SJCRH30 (cell line): ENCODE measurements around the gene CTSV. TPM values are rescaled to one million over a fixed set of nuclear protein-coding genes. Genes with fewer than 3 reads are reported as not detected.
"Not testable (repeated sequence)": the region's sequence is repeated elsewhere in the genome, so short reads cannot be mapped to it uniquely, and the experiment has no call there.

Experiments
- DNase-seq, 2 experiments: peaks; one replicate each; pipeline ENCODE4 v3.0.0-alpha.2; 2015 to 2020
- H3K27ac ChIP-seq: fragments of 250-450 bp; sonication (Bioruptor Pico); 2 replicates; pipeline ENCODE4 v1.5.1; 2020; ENCODE audit warnings: mild to moderate bottlenecking, moderate library complexity
- H3K27me3 ChIP-seq: fragments of 250-450 bp; sonication (Bioruptor Pico); 2 replicates; pipeline ENCODE4 v1.5.1; 2020; ENCODE audit warnings: mild to moderate bottlenecking, moderate library complexity
- H3K36me3 ChIP-seq: fragments of 250-450 bp; sonication (Bioruptor Pico); 2 replicates; pipeline ENCODE4 v1.5.1; 2020; ENCODE audit warnings: mild to moderate bottlenecking, moderate library complexity
- H3K4me1 ChIP-seq: fragments of 250-450 bp; sonication (Bioruptor Pico); 2 replicates; pipeline ENCODE4 v1.5.1; 2020; ENCODE audit warnings: mild to moderate bottlenecking, moderate library complexity
- H3K4me3 ChIP-seq: fragments of 250-450 bp; sonication (Bioruptor Pico); 2 replicates; pipeline ENCODE4 v1.5.1; 2020; ENCODE audit warnings: mild to moderate bottlenecking, moderate library complexity
- H3K9me3 ChIP-seq: fragments of 250-450 bp; sonication (Bioruptor Pico); replicated peaks from 2 replicates; pipeline ENCODE4 v1.5.1; 2020; ENCODE audit warnings: mild to moderate bottlenecking, moderate library complexity
- total RNA-seq: library from RNA; depleted of rRNA; stranded (reverse); fragments of >200 nt; shearing (Covaris generic); gene quantifications from 2 replicates; pipeline ENCODE4 v1.2.3, GENCODE V29; 2014; rRNA removed

Gene CTSV
- total RNA-seq, 1 experiment from 2014 or later: 21.0 TPM

GRCh38 chr9:96999733-97000132 lies 39.2 kb downstream of the CTSV start:
- not testable (repeated sequence) for H3K27me3 ChIP-seq, H3K27ac ChIP-seq, H3K36me3 ChIP-seq, H3K4me3 ChIP-seq, H3K9me3 ChIP-seq, DNase-seq, H3K4me1 ChIP-seq

DNA sequence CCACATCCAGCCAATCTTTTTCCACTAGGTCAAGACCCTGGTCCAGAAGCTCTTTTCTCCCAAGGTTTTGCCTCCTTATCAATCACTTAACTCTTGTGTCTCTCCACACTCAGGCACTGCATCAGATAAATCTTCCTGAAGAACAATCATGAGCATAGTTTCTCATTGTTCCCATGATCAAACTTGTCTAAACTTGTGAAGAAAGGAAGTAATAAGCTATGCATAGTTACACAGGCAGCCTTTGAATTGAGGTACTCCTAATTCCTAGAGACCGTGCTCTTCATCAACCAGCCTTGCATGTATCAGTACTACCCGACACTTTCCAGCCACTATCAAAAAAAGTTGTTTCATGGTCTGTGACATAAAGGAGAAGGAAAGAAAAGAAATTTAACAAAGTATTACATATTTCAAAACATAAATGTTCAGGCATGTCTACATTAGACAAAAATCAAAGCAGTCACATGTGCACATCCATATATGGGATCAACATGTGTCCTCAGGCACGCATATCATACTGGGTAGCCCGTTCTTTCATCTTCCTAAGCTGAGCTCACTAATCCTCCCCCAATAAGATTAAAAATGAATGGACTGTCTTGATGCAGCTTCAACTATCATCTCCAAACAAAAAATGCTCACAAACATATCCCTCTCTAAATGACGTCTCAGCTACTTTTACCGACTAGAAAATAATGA lies 41.8 kb downstream of the CTSV start:
- not testable (repeated sequence) for H3K27ac ChIP-seq, H3K4me3 ChIP-seq, H3K27me3 ChIP-seq, H3K9me3 ChIP-seq, H3K36me3 ChIP-seq, DNase-seq, H3K4me1 ChIP-seq

DNA sequence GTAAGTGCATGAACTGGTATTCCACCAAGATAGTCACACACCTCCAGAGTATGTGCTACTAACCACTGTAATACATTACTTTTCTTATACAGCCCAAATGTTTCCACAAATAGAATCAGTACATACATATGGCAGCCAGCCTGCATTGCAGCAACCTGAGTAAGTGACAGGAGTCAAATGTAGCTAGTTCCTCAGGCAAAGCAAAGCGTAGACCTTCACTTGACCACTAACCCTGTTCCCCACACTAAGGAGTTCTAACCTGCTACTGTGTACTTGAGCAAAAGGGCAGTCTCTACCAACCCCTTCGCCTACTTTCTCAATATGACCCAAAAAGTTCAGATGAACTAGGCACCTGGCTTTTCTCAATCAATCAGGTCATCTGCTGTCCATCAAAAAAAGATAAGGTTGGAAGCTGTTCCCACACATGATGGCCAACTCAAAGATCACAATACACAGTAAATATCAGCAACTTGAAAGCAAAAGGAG lies 44.4 kb downstream of the CTSV start:
- H3K4me1 ChIP-seq, DNase-seq, H3K9me3 ChIP-seq, H3K27ac ChIP-seq, H3K4me3 ChIP-seq, H3K36me3 ChIP-seq, H3K27me3 ChIP-seq: not testable (repeated sequence)

- not testable (repeated sequence) for H3K36me3 ChIP-seq, DNase-seq, H3K27me3 ChIP-seq, H3K9me3 ChIP-seq, H3K4me1 ChIP-seq, H3K27ac ChIP-seq, H3K4me3 ChIP-seq
These were observed 46.6 kb downstream of the CTSV start for GRCh38 chr9:96992303-96992702.

DNA sequence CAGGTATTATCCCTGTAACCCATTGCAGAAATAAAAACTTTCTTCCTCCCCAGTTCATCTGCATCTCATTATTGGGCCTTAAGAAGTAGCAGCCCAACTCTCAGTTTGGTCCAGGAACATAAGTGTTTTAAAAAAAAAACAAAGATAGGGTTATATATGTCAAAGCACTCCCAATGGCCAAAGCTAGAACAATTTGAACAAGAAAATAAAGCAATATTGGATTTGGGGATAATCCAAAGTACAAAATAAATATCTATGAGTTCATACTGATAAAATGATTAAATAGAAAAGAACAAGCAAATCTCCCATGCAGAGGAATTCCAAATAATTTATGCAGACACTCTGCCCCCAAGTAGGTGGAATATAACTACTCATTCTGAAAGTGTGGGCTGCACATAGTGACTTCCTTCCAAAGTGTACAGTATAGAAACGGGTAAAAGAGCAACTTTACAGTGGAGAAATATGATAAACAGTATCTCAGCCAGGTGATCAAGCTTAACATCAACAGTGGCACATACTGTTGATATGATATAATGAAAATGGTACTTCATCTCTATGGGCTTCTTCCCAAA lies 49.1 kb downstream of the CTSV start:
- not testable (repeated sequence) for H3K27ac ChIP-seq, DNase-seq, H3K36me3 ChIP-seq, H3K4me3 ChIP-seq, H3K9me3 ChIP-seq, H3K4me1 ChIP-seq, H3K27me3 ChIP-seq

GRCh38 chr9:96984887-96985286 lies 54.1 kb downstream of the CTSV start:
- not testable (repeated sequence) for H3K27ac ChIP-seq, H3K27me3 ChIP-seq, H3K9me3 ChIP-seq, H3K4me1 ChIP-seq, H3K36me3 ChIP-seq, DNase-seq, H3K4me3 ChIP-seq

- DNase-seq, H3K4me3 ChIP-seq, H3K4me1 ChIP-seq, H3K27me3 ChIP-seq, H3K9me3 ChIP-seq, H3K27ac ChIP-seq, H3K36me3 ChIP-seq: not testable (repeated sequence)
These were observed 54.8 kb downstream of the CTSV start for GRCh38 chr9:96984139-96984538.

DNA sequence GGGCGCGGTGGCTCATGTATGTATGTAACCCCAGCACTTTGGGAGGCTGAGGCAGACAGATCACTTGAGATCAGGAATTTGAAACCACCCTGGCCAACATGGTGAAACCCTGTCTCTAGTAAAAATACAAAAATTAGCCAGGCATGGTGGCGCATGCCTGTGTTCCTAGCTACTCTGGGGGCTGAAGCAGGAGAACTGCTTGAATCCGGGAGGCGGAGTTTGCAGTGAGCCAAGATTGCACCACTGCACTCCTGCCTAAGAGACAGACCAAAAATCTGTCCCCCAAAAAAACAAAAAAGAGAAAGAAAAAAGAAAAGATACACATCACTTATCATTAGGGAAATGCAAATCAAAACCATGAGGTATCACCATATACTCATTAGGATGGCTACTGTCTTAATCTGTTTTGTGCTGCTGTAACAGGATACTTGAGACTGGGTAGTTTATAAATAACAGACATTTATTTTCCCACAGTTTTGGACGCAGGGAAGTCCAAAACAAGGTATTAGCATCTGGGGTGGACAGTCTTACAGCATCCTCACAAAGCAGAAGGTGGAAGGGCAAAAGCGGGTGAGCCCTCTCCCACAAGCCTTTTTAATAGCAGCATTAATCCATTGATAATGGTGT lies 55.3 kb downstream of the CTSV start:
- H3K27me3 ChIP-seq, H3K27ac ChIP-seq, H3K4me1 ChIP-seq, H3K9me3 ChIP-seq, H3K4me3 ChIP-seq, DNase-seq, H3K36me3 ChIP-seq: not testable (repeated sequence)

Other genes with a start within 250 kb of the CTSV start
- 7.2 and 9.3 TPM in 2 replicates for gene ZNF782, start 184.6 kb downstream of the CTSV start, total RNA-seq
- 0.42 TPM in 1 of 2 replicates, not detected in the other for gene NUTM2G, start 110.3 kb downstream of the CTSV start, total RNA-seq